ENCODE measurements around the gene UTS2B. TPM values are rescaled to one million over a fixed set of nuclear protein-coding genes. Genes with fewer than 3 reads are reported as not detected.

Gene UTS2B, protein sequence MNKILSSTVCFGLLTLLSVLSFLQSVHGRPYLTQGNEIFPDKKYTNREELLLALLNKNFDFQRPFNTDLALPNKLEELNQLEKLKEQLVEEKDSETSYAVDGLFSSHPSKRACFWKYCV
- total RNA-seq (2022; extraction: Qiagen RNA extraction) = not detected in 5 replicates

GRCh38 chr3:191329654-191330529, at the start of gene UTS2B:
TSS of gene UTS2B (minus strand) at chr3:191330526. CDS start at chr3:191282189, 48,337 bp downstream.

DNA sequence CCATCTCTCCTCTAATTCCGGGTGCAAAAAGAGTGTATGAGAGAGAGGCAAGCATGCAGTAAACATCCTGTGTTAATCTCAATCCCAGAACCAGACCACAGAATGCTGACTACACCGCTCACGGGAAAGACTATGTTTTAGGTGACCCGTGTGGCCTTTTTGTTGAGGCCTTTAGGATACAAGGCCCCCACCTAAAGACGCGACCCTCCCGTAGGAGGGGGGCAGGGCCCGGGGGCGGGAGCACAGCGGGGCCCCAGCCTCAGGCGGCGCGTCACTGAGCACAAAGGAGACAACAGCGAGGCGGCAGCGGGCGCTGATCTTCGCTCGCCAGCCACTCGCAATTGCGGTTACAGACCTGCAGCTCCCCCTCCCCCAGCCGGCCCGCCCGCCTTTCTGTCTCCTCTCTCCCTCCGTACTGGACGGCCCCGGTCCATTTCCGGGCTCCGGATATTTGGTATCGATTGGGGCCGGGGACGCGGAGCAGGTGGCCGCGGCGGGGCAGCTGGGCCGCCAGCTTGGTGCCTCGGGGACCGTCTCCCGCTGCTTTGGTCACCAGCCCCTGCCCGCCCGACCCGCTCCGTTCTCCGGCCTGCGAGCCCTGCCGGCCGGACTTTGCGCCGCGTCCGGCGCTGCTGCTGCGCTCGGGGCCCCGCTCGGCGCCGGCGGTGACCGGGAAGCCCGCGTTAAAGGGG, 1.2 kb downstream of the UTS2B start, which contains the start of gene CCDC50:
CCDC50 (plus strand) TSS at position 433 of the 692 bp plus-strand sequence. CDS start 281 bp downstream, outside the sequence.

Other genes with a start within 250 kb of the UTS2B start
- gene OSTN, start 131.3 kb downstream of the UTS2B start, total RNA-seq (2022; extraction: Qiagen RNA extraction) = not detected in 5 replicates
- 23.5 to 29.9 TPM (median 26.7 TPM) in 5 replicates for gene CCDC50, start 1.1 kb downstream of the UTS2B start, total RNA-seq (2022; extraction: Qiagen RNA extraction)
- not detected in 5 replicates for gene PYDC2, start 130.6 kb upstream of the UTS2B start, total RNA-seq (2022; extraction: Qiagen RNA extraction)